ENCODE results near the gene SREBF1.

The SREBF1 gene

DNA sequence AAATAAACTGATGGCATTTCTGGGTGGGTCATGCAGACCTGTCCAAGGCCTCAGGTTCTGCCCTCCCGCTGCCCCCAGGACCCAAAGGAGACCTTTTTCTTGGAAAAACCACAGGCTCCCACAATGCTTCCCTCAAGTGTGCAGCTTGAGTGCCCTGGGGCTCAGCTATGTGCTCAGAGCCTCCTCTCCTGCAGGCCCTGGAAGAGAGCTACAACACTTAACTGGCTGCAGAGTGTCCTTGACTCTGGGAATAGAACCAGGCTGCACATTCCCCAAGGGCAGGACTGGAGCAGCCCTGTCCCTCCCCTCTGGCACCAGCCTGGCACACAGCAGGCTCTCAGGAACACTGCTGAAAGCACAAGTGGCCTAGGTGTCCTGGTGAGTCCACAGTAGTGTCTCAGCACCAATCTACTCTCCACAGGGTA is 4.8 kb upstream of the SREBF1 start:
- DNase-seq (ENCODE audit: low read depth, low spot score): no peak

DNA sequence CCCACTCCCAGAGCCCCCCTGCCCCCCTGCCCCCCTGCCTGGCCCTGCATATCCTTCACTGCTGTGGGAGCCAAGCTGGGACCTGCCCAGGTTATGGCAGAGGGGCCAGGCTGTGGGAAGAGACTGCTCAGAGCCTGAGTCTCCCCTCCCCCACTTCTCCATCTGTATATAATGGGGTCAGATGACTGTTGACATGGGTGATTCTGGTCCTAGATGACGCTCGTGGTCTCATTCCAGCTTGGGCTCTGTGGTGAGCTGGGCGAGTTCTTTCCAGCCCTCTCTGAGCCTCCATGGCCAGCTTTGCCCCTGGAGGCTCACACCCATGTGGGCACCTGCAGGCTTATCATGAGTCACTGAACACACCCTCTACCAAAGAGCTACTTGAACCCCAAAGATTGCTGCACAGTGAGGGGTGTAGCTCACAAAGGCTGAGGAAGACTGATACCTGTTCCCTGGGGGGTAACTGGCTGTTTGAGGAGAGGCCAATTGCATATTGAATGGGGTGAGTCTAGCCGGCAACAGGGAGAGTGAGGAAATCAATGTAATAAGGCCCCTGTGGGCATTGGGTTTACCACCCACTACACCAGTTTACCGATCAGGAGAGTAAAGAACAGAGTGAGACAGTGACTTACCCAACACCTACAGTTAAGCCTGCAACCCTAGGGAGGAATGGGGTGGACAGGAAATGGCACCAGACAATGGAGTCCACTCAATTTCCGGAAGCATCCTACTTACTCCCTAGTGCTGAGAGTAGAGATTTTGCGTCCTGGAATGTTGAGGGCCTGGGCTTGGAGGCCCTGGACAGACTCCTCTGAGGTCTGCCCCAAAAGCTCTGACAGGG is 4.2 kb upstream of the SREBF1 start:
- no peak for DNase-seq (ENCODE audit: low read depth, low spot score)

DNA sequence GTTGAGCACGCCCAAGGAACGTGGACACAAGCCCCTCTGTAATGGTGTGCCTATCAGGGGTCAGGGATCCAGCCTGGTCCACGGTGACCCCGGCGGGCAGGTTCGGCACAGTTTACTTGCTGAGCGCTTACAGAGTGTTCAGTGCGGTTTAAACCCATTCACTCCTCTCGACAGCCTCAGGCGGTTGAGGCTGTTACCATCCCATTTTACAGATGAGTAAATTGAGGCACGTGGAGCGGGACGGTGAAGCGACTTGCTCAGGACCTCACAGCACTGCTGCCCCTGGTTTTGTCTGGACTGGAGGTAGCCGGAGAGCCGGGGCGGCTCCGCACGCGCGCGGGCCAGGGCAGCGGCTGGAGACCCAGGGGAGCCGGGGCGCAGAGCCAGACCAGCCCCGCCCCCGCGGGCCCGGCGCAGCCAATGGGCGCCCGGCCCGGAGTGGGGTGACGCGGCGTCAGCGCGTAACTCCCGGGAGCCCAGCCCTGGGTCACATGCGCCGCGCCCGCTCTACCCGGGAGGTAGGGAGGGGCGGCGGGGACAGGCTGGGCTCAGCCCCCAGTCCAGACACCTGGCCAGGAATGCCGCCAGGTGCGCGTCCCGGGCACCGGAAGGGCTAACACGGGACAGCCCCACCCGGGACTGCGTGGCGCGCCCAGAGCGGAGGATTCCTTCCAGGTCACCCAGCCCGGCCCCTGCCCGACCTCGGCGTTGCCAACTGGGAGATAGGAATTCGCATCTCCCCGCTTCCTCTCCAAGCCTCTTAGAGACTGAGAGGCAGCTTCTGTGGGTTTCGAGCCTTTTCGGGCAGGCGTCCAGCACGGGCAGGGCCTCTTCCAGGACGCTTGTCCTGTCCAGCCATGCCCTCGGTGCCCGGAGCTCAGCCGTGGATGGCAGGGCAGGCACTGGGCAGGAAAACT is 3.3 kb upstream of the SREBF1 start:
- peak; percentile 55 for DNase-seq (ENCODE audit: low read depth, low spot score)

DNA sequence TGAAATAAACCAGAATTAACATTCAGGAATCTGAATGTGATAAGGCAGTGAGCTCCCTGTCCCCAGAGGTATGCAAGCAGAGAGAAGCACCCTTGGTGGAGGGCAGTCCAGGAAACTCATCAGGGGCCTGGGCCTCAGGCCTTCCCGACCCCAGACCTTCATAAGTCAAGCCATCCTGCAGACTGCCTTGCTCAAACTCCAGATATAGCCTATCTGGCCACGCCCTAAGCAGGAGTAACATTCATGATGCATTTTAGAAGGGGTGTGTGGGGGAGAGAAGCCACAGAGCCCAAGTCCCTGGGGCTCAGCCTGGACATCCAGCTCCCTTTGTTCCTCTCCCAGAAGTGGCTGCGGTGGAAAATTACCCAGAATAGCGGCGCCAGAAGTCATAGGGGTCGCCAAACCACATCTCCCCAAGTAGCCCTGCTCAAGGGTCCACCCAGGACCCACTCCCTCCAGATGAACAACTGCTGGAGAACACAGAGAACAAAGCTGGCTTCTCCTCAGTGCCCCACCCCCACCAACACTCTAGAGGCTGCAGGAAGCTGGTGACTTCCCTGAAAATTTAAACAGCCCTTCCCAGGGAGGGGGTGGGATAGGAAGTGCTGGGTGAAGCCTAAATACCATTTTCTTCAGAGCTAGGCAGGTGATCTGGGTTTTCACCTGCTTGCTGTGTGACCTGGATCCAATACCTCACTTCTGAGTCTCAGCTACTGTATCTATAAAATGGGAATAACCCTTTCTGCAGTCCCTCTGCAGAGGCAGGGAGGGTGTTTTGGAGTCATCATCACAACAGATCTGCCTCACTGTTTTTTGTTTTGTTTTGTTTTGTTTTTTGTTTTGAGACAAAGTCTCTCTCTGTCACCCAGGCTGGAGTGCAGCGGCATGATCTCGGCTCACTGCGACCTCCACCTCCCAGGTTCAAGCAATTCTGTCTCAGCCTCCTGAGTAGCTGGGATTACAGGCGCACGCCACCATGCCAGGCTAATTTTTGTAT is 1.5 kb upstream of the SREBF1 start:
- no peak for DNase-seq (ENCODE audit: low read depth, low spot score)

DNA sequence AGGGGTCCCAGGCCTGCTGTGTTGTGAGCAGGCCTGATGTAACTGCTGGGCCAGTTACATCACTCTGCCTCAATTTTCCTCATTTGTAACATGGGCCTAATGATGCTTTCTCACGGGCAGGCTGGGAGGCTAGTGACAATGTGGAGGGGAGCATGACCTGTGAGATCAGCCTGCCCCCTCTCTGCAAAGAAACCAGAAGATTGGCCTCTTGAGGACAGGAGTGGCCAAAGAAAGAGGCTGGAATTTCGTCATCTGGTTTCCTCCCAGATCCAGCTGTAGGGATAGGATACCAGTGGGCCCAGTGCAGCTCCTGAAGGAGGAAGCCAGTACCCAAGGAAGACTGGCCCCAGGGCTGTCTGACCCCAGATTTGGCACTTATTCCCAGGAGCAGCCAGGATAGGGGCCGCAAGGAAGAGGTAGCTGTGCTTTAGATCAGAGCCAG is 615 bp upstream of the SREBF1 start:
- DNase-seq (ENCODE audit: low read depth, low spot score): no peak

DNA sequence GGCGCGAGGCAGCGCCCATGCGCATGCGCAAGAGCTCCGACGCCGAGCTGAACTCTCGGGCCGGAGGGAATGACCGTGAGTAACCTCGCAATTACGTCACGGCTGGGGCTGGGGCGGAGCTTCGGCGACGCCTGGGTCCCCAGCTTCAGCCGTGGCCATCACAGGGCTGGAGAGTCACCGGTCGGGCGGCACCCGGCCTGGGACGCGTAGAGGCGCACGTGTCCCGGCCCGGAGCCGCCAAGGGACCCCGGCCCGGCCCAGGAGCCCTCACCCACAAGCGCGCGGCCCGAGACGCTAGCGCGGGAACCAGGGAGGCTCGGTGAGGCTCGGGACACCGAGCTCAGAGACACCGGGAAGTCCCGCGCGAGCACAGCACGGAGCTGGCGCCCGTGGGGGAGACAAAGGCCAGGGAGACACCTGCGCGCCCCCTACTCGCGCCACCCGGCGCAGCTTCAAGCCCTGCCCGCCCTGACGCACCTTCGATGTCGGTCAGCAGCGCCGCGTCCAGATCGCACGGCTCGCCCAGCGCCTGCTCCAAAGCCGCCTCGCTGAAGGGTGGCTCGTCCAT is 452 bp downstream of the SREBF1 start:
- peak; percentile 84 for DNase-seq (ENCODE audit: low read depth, low spot score)

DNA sequence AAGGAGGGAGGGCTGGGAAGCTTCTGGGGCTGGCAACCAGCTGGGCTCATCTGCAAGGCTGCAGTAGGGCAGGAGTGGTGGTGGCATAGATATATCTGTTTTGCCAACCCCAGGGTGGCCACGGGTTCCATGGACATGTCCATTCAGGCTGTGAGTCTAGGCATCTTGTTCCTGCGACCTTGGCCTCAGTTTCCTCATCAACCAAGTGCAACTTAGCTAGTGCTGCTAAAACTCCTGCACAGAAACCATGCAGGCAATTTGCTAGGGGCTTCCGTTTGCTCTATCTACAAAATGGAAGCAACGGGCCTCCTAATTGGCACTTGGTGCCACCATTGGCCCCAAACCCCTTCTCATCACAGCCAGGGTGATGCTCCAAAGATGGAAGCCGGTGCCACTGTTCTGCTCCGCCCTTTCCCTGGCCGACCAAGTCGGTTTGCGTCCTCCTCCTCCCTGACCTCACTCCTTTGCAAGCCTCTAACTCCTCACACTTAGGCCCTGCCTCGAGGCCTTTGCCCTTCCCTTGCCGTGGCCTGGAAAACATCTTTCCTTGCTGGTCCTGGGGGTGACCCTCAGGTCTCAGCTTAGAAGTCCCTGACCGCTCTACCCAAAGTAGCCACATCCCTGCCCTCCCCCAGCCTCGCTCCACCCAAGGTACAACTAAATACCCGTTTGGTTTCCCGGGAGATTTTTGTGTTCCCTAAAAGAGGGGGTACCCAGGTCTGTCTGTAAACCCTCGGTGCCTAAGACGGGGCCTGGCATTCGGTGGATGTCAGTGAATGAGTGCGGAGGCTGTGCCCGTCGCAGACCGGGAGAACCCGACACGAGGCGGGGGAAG is 1.2 kb downstream of the SREBF1 start:
- no peak for DNase-seq (ENCODE audit: low read depth, low spot score)

DNA sequence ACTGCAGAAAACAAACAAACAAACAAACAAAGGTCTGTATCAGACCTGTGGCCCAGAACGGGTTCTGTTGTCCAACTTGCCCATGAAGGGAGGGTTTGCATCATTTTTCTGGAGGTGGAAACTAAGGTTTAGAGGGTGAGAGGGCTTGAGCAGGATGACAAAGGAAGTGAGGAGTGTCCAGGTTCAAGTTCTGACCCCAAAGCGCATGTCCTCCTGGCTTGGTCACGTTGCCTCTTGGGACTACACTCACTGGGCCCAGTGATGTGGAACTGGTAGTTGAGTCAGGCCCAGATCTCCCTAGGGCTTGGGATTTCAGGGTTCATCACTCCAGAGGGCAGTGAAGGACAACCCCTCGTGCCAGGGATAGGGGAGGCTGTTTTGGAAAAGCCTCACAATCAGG is 1.8 kb downstream of the SREBF1 start:
- DNase-seq (ENCODE audit: low read depth, low spot score): no peak

DNA sequence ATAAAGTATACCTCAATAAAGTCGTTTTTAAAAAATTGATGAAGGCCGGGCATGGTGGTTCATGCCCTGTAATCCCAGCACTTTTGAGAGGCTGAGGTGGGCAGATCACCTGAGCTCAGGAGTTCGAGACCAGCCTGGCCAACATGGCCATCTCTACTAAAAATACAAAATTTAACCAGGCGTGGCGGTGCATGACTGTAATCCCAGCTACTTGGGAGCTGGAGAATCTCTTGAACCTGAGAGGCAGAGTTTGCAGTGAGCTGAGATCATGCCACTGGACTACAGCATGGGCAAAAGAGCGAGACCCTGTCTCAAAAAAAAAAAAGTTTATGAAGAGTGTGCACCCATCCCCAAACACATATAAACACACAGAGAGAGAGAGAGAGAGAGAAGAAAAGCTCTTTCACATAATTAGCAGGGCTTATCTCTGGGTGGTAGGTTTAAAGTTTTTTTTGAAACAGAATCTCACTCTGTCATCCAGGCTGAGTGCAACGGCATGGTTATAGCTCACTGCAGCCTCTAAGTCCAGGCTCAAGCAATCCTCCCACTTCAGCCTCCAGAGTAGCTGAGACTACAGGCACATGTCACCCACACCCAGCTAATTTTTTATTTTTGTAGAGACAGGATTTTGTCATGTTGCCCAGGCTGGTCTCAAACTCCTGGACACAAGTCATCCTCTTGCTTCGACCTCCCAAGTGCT is 3.0 kb downstream of the SREBF1 start:
- no peak for DNase-seq (ENCODE audit: low read depth, low spot score)

DNA sequence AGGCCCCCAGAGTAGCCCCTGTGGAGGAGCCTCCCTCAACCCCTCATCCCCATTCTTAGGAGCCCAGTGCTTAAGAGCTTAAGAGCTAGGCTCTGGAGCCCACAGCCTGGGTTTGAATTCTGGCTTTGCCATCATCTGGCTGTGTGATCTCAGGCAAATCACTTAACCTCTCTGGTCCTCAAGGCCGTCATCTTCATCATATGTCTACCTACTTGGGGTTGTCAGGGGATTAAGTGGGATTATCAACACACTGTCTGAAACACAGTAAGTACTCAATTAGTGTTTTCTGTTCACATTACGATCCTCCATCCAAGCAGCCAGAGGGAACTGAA is 4.8 kb downstream of the SREBF1 start:
- DNase-seq (ENCODE audit: low read depth, low spot score): no peak

DNA sequence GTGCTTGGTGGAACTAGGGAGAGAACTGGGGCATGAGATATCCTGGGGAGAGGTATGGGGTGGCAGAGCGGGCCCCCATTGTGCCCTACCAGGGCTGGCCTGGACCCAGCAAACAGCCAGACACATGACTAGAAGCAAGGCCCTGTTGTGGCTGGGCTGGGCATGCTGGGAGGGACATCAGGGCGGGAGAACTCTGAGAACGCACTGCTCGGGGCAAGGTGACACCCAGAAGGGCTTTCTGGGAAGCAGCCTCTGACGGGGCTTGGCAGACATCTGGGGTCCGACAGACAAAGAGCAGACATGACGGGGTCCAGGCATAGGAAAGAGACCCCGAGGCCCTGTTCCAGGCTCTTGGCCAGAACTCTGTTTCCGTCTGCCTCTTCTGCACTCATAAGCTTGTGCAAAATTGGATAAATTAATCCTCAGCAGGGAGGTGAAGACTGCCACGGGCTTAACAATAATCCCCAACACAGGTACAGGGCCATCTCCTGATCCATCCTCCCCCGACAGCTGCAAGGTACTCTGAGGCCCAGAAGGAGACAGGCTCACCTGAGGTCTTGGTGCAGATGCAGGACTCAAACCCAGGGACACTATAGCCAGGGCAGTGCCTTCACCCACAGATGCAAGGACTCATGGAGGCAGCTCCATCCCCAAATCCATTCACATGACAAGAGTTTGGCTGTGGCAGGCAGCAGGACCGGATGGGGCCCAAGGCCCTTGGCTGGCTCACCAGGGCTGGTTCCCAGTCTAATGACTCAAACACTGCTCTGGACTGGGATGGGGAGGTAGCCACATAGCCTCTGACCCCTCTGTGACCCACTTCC is 5.4 kb downstream of the SREBF1 start:
- DNase-seq (ENCODE audit: low read depth, low spot score): no peak

DNA sequence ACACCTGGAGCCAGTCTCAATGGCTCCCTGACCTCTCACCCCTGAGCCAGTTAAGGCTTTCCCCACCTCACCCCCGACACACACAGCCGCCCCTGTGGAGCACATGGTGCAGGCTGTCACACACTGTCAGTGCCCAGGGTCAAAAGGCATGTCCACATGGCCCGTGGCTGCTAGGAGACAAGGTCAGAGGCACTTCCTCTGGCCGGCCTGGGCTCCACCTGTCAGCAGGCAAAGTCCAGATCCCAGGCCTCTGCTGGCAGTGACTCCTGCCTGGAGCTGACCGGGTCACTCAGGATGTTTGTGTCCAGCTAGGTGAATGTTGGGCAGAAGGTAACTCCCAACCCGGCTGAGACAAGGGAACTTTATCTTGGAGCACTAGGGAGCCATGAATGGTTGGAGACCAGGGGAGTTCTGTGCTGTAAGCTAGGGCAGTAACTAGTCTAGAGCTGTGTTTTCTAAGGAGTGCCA is 6.0 kb downstream of the SREBF1 start:
- DNase-seq (ENCODE audit: low read depth, low spot score): no peak

DNA sequence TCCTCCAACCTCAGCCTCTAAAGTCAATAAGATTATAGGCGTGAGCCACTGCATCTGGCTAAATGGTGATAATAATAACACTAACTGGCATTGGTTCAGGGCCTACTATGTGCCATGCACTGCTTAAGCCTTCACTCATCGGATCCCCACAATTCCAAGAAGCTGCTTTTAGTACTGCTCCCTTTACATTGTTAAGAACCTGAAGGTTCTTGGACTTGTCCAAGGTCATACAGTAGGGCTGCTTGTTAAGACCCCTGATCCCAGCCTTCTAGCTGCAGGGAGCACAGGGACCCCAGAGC is 6.6 kb downstream of the SREBF1 start:
- no peak for DNase-seq (ENCODE audit: low read depth, low spot score)

DNA sequence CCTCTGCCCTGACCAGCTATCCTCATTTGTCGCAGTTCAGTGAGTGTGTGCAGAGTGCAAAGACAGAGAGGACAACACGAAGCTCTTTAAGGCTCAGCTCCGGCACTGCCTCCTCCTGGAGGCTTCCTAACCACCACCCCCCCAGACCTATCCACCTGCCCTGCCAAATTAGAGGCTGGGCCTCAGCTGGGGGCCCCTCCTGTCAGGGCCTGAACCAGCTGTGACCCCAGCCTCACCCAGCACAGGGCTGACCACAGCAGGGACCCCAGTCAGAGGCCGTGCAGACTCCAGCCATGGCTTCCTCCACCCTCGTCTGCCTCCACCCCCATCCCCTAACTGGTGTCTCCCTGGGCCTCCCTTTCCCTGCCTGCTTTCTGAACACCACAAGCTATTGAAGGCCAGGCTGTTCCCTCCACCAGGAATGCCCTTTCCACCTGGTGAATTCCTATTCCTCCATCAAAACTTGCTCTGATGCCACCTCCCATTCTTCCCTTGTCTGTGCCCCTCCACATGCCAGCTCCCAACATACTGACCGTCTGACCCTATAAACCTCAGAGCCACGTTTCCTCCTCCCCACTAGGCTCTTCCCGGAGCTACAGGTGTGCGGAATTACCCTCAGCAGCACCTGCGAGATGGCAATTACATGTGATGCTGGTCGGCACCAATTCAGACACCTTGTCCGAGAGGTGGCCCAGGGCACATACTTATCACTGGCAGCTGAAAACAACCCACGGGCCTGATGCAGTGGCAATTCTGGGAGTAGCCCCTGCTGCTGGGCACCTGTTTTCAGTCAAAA is 8.8 kb downstream of the SREBF1 start:
- no peak for DNase-seq (ENCODE audit: low read depth, low spot score)

DNA sequence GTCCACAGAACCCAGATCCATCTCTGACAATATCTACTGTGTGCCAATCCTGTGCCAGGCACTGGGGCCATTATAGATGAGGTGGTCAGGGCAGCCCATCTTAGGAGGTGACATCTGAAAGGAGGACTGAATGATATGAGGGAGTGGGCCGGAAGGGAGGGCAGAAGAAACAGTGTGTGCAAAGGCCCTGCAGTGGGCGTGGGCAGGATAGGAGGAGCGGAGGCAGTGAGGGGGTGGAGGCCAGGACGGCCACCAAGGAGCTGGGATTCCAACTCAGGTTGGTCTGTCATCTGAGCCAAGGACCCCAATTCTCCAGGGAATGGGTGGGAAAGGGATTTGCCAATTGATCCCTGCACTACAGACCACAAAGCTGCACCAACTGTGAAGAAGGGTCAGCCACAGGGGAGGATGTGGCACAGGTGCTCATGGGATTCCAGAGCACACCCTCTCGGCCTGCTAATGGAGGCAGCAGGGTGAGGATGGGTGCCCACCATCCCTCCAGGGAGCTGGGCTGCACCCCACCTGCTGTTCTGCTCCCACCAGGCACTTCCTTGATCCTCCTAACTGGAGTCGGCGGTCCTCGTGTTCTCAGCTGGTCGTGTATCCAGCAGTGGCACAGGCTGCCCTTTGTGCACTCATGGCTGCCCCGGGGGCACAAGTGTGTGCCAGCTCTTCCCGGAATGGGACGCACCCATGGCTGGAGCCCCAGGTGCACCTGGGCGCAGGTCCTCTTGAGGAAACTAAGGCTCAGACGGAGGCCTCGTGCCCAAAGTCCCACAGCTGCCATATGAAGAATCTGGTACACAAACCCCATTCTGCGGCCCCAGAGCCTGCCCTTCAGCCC is 9.6 kb downstream of the SREBF1 start:
- DNase-seq (ENCODE audit: low read depth, low spot score): no peak

DNA sequence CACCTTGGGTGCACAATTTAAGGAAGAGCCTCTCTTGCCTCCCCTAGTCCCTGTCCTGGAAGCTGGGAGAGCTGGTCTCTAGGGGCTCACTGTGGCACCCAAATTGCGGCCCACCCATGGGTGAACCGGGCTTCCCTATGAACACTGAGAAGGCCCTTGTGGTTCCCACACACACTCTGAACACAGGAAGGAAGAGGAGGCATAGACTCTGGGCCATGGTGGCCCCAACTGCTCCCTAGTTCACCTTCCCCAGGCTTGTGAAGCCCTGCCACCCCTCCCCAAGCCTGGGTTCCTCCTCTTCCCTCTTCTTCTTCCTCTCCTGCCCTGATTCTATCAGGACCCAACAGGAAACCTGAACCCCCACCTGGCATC is 10.5 kb downstream of the SREBF1 start:
- no peak for DNase-seq (ENCODE audit: low read depth, low spot score)
